ENCODE measurements around the gene SPATA25.
"Not testable (repeated sequence)": the region's sequence is repeated elsewhere in the genome, so short reads cannot be mapped to it uniquely, and the experiment has no call there.

Gene SPATA25, protein sequence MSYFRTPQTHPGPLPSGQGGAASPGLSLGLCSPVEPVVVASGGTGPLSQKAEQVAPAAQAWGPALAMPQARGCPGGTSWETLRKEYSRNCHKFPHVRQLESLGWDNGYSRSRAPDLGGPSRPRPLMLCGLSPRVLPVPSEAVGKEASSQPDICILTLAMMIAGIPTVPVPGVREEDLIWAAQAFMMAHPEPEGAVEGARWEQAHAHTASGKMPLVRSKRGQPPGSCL

DNA sequence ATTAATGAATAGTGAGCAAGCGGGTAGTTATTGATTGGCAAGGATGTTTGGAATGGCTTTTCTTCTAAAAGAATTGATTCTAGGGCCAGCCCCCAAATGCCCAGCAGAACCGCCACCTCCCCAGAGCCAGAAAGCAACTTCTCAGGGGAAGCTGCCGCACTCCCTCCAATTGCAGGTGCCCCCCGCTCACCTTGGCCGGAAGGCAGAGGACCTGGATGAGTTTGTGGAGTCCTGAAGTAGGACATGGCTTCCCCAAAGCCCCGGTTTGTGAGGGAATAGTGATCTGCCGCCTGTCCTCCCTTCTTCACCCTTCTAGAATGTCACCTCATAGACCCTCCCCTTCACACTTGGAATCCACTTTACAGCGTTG lies at the start of gene SPATA25:
Gene SPATA25, minus strand, starts transcription at position 277 of the 370 bp plus-strand sequence. Its CDS starts 32 bp downstream, at position 245.
- DNase-seq = no peak

DNA sequence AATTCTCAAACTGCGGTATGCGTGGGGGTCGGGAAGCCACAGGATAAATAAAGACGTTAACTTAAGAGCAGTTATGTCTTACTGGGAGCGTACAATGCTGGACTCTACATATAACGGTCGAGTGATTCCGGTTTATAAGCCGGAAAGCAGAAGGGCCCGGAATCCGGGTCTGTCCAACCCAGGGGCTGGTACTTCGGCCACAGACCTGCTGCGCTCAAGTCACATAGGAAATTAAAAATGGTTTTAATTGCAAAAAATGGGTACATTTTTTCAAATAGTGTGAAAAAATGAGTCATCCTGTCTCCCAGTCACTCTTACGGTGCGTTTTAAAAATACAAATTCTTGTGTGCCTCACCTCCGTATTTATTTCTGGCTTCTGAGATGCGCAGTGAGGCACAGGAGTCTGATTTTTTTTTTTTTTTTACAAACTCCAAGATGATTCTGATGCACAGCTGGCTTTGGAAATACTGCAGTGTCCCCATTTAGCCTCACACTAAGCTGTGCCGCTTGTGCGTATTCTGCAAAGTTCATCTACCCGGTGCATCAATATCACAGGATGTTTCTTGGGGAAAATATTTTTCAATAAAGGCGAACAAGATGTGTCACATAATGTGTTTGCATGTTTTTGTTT lies 48.1 kb upstream of the SPATA25 start:
- no peak for DNase-seq

DNA sequence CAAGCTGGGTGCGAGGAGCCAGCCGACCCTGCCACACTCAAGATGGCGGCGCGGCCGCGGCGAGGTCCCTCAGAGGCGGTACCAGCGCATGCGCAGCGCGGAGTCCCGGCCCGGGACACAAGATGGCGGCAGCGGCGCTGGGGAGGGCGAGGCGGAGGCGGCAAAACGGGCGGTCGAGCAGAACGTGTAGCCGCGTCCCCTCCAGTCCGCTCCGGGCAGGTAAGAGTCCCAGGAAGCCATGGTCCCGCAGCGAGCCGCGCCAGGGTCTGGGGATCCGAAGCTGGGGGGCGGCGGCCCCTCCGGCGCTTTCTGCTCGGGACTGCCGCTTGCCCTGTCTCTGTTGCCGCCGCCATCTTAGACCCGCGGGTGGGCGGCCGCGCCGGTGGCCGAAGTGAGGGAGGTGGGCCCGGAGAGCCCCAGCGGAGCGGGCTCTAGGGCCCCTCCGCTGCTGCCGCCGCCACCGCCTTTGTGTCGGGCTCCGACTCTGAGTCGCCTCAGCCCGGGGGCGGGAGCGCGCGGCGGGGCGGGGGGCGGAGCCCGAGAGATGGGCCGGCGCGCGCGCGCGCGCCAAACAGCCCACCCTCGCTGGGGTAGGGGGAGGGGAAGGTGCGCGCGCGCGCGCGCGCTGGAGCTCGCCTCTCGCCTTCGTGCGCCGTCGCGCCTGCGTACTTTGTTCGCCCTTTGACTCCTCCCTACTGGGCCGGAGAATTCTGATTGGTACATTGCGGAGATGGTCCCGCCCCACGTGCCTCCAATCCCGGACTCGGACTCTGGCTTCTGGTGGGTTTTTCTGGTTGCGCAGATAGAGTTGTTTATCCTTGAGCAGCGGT lies 47.4 kb upstream of the SPATA25 start, which contains the start of gene PCIF1:
Gene PCIF1, plus strand, starts transcription at position 98 of the 830 bp plus-strand sequence. CDS start 4,317 bp downstream, outside the sequence.
- peak; percentile 99 for DNase-seq

DNA sequence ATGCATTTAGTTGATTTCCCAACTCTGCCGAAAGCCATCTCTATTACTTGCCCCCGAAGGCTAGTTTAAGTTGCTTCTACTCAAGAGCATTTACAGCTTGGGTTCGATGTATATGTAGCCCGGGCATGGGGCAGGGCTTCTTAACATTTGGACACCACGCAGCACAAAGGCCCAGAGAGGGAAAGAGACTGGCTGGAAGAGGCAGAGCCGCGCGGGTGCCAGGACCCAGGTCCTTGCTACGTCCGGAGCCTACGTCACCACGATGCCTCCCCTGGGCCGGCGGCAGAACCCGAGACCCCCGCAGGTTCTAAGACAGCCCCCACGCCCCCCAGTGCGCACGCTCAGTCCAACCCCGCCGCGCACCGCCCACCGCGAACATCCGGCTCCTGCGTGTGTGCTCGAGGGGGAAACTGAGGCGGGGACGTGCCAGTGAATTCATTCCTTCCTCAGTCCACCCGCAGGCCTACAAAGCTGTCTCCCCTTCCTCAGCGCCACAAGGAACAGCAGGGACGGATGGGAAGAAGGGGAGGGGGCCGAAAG lies 46.7 kb upstream of the SPATA25 start:
- no peak for DNase-seq

DNA sequence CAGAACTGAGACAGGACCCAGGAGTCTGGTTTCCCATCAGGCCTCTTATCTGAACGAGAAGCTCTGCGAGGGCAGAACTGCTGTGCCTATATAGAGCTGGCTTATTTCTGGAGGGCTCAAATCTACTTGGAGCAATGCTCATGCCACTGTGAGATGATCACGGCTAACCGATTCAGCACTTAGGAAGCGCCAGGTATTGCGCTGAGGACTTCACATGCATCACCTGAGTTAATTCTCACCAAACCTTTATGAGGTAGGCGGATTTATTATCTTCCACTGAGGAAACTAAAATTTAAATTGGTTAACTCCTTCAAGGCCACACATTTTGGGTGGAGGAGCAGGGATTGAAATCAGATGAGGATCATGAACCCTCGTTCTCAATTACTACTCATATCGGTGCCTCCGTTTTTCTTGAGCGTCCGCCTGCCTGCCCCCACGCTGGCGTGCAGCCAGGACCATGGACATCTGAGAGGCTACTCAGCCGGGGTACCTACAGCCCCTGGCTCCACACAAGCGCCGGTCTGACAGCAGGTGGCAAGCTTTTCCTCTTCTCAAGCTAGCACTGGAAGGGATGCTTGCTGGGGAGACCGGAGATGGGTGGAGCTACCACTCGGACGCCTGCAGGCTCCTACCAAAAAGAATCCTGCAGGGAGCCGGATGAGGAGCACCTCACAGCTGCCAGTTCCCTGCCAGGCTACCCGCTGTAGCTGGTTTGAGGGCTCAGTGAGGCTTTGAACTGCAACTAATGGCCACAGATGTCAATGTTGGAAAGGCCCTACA lies 46.0 kb upstream of the SPATA25 start:
- peak; percentile 72 for DNase-seq

DNA sequence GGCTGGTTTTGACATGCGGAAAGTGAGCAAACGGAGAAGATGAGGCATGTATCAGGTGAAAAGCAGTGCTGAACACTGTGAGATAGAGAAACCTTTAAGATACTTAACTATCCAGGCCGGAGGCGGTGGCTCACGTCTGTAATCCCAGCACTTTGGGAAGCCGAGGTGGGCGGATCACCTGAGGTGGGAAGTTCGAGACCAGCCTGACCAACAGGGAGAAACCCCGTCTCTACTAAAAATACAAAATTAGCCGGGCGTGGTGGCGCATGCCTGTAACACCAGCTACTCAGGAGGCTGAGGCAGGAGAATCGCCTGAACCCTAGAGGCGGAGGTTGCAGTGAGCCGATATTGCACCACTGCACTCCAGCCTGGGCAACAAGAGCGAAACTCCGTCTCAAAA lies 44.3 kb upstream of the SPATA25 start:
- DNase-seq = not testable (repeated sequence)

DNA sequence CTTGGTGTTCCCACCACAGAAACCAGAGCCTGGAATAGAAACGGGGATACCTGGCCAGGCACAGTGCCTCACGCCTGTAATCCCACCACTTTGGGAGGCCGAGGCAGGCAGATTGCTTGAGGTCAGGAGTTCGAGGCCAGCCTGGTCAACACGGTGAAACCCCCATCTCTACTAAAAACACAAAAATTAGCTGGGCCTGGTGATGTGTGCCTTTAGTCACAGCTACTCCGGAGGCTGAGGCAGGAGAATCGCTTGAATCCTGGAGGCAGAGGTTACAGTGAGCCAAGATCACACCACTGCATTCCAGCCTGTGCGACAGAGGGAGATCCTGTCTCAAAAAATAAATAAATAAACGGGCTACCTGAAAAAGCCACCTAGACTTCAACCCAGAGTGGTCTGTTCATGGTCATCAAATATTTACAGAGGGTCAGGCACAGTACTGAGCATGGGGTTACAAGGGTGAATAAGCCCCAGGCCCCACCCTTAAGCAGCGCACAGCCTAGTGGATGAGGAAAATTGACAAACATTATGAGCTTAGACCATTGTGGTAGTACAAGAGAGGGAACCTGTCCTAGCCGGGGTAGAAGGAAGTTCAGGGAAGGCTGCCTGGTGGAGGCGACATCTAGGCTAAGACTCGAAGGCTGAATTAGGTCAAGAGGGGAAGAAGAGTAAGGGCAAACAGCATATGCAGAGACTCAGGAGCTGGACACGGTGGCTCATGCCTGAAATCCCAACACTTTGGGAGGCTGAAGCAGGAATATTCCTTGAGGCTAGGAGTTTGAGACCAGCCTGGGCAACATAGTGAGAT lies 39.9 kb upstream of the SPATA25 start:
- no peak for DNase-seq

DNA sequence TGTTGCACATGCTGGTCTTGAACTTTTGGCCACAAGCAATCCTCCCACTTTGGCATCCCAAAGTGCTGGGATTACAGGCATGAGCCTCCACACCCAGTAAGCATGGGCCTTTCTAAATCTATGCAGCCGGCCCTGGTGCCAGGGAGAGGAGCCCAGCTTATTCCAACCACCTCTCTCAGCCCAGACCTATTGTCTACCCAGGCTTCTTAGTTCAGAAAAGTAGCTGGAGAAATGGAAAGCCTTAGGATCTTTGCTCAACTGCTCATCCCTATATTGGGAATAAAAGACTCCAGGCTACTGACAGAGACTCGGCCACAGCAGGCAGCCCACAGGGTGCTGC lies 39.3 kb upstream of the SPATA25 start:
- DNase-seq = no peak

DNA sequence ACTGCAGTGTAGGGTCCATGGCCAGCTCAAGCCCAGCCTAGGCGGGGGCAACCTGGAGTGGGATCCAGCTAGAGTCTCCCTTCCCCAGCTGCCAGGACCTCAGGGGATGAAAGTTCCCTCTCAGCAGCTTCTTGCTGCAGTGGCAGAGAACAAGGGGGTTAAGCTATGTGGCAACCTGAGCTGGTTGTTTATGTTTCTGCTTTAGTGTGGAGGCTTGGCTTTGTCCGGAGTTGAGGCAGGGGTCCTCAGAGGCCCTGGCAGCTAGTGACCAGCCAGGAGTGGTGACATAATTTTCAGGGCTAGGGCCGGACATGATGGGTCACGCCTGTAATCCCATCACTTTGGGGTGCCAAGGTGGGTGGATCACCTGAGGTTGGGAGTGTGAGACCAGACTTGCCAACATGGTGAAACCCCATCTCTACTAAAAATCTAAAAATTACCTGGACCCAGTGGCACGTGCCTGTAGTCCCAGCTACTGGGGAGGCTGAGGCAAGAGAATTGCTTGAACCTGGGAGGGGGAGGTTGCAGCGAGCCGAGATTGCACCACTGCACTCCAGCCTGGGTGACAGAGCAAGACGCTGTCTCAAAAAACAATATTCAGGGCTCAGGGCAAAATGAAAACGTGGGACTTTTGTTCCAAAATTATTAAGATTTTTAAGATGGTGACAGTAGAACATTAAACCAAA lies 38.5 kb upstream of the SPATA25 start:
- no peak for DNase-seq

DNA sequence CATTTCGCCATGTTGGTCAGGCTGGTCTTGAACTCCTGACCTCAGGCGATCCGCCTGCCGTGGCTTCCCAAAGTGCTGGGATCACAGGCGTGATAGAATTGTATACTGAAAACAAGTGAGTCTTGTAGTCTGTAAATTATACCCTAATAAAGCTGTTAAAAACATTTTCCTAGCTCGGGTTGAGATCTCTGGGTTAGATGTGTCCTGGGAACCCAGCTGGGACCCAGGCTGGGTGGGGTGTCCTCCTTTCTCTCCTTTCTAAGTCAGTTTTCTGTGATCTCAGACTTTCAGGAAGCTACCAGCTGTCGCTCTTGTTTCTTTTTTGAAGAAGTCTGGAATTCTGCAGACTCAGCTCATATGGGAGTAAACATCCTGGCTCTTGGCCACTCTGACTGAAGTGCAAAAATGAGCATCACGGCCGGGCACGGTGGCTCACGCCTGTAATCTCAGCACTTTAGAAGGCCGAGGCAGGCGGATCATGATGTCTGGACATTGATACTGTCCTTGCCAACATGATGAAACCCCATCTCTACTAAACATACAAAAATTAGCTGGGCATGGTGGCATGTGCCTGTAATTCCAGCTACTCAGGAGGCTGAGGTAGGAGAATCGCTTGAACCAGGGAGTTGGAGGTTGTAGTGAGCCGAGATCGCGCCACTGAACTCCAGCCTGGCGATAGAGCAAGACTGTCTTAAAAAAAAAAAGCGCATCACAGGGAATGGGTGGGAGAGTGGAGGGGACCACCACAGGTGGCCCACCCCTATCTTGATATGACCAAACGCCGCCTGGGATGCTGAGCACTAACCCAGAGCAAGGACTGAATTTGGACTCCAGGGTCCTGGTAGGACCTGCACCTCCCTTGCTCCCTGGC lies 37.2 kb upstream of the SPATA25 start:
- no peak for DNase-seq

DNA sequence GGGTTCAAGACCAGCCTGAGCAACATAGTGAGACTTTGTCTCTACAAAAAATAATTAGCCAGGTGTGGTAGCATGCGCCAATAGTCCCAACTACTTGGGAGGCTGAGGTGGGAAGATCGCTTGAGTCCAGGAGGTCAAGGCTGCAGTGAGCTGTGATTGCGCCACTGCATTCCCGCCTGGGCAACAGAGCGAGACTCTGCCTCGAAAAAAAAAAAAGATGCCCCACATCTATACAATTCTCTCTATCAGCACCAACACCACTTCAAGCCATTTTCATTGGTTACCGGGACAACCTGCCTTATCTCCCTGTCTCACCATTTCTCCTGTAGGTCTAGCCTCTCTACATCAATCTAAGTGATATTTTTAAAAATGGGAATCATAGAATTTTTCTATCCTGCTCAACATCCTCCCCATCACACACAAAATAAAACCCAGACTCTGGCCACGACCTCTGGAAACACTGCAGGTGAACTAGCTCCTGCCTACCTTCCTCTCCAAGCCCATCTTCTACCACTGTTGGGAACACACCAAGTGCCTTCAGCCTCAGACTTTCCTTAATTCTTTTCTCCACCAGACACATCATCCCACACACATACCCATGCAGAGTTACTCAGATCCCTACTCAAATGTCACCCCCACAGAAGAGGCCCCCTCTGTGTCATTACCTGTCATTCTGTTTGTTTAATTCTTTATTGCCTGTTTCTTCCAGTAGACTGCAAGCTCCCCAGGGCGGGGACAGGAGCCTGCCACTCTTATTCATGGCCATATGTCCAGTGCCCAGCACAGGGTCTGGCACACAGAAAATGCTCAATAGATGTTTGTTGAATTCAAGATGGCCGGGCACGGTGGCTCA lies 34.1 kb upstream of the SPATA25 start:
- no peak for DNase-seq

DNA sequence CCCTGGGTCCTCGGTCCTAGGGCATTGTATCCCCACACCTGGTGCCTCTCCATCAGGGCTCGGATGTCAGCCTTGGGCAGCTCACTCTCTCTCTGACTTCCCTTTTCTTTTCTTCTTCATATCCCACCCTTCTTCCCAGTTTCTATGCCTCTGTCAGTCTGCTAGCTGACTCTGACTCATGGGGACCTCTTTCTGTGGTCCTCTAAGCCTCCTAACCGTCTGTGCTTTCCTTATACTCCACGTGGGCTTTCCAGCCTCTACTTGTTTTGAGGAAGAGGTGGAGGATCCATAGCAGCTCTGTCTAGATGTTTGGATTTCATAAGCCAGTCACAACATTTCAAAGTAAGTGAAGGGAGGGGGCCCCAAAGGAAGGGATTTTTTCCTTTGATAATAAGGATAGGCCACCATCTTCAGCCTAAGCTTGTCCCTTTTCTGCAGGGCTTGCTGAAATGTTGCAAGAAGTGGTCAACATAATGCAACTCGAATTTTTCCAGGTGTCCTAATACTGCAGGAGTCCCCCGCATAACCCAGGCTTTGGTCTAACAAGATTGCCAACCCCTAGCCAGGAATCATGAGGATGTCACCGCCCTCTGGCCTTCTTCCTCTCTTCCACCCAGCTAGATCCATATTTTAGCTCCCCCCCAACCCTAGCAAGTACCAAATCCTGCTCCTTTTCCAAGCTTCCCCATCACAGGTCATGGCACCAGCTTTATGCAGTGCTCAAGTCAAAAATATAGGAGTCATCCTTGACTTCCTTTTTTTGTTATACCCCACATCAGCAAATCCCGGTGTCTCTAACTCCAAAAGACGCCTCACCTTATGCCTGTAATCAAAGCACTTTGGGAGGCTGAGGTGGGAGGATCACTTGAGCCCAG lies 33.3 kb upstream of the SPATA25 start:
- DNase-seq = no peak

DNA sequence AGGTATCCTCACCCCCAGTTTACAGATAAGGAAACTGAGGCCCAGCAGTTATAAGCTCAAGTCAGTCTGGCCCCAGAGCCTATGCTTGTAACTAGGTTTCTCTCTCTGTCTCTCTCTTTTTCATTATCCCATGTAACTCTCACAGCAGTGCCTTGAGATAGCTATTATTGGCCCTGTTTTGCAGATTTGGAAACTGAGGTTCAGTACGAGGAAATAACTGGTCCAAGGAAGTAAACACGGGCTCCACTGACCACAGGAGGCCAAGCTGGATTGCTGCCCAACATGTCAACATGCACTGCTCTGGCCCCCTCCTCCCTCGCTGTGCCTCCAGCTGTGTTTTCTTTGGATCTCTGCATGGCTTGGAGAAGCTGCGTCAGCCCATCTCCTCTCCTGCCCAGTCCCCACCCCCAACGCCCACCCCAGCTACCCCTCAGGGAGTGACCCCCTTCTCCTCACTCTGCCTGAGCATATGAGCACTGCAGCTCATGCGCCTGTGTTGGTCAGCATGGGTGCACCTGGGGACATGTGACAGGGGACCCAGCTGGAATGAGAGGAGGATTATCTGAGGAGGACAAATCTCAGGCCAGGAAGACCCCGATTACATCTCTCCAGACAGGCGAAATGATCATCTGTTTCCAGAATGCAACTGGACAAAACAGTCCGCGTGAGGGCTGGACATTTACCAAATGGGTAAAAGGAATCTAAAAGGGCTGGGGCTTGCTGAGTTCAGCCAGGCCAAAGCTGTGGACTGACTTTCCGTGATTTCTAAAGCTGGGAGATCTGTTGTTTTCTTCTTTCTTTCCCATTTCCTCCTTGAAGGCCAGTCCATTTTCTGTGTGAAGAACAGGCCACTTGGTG lies 32.3 kb upstream of the SPATA25 start:
- no peak for DNase-seq

DNA sequence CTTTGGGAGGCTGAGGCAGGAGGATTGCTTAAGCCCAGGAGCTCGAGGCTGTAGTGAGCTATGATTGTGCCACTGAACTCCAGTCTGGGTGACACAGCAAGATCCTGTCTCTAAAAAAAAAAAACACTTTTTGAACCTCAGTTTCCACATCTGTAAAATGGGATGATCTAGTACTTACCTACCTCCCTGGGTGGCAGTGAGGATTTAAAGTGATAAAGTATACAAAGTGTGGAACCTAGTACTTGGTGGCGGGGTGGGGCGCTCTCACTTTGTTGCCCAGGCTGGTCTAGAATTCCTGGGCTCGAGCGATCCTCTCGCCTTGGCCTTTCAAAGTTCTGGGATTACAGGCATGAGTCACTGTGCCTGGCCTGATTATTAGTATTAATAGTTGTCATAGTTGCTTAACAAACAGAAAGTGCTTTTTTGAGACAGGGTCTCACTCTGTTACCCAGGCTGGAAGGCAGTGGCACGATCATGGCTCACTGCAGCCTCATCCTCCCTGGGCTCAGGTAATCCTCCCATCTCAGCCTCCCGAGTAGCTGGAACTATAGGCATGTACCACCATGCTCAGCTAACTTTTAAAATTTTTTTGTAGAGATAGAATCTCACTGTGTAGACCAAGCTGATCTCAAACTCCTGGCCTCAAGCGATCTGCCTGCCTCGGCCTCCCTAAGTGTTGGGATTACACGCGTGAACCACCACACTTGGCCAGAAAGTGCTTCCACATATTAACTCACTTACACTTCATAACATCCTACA lies 31.5 kb upstream of the SPATA25 start:
- DNase-seq = no peak

DNA sequence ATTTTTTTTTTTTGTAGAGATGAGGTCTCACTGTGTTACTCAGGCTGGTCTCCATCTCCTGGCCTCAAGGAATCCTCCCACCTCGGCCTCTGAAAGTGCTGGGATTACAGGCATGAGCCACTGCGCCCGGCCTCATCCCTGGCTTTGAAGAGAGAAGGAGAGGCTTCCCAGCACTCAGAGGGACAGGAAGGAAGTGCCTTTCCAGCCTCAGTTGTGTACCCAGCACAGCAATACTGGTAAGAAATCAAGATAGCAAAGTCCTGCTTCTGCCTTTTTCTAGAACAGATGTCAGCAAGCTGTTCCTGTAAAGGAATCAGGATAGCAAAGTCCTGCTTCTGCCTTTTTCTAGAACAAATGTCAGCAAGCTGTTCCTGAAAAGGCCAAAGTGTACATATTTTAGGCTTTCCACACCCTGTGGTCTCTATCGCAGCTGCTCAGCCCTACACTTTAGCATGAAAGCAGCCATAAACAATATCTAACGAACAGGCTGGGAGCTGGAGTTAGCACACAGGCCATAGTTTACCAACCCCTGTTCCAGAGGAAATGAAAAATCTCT lies 30.8 kb upstream of the SPATA25 start:
- no peak for DNase-seq

DNA sequence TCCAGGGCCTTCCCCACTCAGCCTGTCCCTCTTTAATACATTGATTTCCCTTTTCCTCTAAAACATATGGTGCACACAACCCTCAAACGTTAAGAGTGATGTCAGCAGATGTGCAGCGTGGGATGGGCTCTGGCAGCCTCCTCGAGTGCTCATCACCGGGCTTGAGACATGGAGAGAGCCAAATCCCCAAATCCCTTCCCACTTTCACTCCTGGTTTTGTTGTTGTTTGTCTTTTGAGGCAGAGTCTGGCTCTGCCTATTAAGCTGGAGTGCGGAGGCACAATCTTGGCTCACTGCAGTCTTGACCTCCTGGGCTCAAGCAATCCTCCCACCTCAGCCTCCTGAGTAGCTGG lies 30.3 kb upstream of the SPATA25 start:
- DNase-seq = no peak
